IMR-90 (cell line): ENCODE data around the gene PEX5L.

ENCODE experiments used
- BHLHE40 ChIP-seq: fragments of 150-350 bp; IDR thresholded peaks from 2 replicates; pipeline ENCODE4 v1.6.1; 2016; ENCODE audit warnings: mild to moderate bottlenecking, low read depth, low read length
- CEBPB ChIP-seq: IDR thresholded peaks from 2 replicates; pipeline ENCODE4 v1.6.1; 2012; ENCODE audit warnings: low read depth, low read length, improper control_type of control experiment
- CHD1 ChIP-seq: IDR thresholded peaks from 2 replicates; pipeline ENCODE4 v1.6.1; 2012; ENCODE audit warnings: low read depth, low read length, improper control_type of control experiment
- CTCF ChIP-seq: conservative IDR thresholded peaks from 2 replicates; pipeline ENCODE4 v1.5.1; 2012; ENCODE audit warnings: mild to moderate bottlenecking, low read depth, low read length, improper control_type of control experiment
- FOS ChIP-seq: fragments of 150-350 bp; IDR thresholded peaks from 2 replicates; pipeline ENCODE4 v1.6.1; 2016; ENCODE audit warnings: low read depth, low read length
- MAFK ChIP-seq: IDR thresholded peaks from 2 replicates; pipeline ENCODE4 v1.6.1; 2012; ENCODE audit warnings: low read depth, low read length, improper control_type of control experiment
- MAZ ChIP-seq: IDR thresholded peaks from 2 replicates; pipeline ENCODE4 v1.6.1; 2012; ENCODE audit warnings: low read depth, mild to moderate bottlenecking, low read length, improper control_type of control experiment, moderate library complexity, borderline replicate concordance
- MXI1 ChIP-seq: IDR thresholded peaks from 2 replicates; pipeline ENCODE4 v1.6.1; 2012; ENCODE audit warnings: low read depth, mild to moderate bottlenecking, low read length, moderate library complexity, borderline replicate concordance
- POLR2A ChIP-seq: IDR thresholded peaks from 2 replicates; pipeline ENCODE4 v1.6.1; 2012; ENCODE audit warnings: mild to moderate bottlenecking, low read depth, low read length
- RAD21 ChIP-seq: IDR thresholded peaks from 2 replicates; pipeline ENCODE4 v1.6.1; 2012; ENCODE audit warnings: low read length, improper control_type of control experiment
- RCOR1 ChIP-seq: IDR thresholded peaks from 2 replicates; pipeline ENCODE4 v1.6.1; 2012; ENCODE audit warnings: mild to moderate bottlenecking, low read length, improper control_type of control experiment; ENCODE audit not compliant: insufficient replicate concordance
- RFX5 ChIP-seq: IDR thresholded peaks from 2 replicates; pipeline ENCODE4 v1.8.0; 2012; ENCODE audit warnings: low read depth, mild to moderate bottlenecking, low read length, moderate library complexity

GRCh38 chr3:179861953-179862352 lies 174.8 kb downstream of the PEX5L start:
- TF ChIP-seq CTCF (no peak), CHD1 (no peak), RCOR1 (no peak), POLR2A (no peak), MXI1 (no peak), FOS (no peak), CEBPB (no peak), MAFK (no peak), BHLHE40 (no peak), MAZ (no peak), RFX5 (no peak), RAD21 (no peak)
